Upper lobe of right lung (tissue), 1 donor: ENCODE data around the gene CRP. TPM values are rescaled to one million over a fixed set of nuclear protein-coding genes. Genes with fewer than 3 reads are reported as not detected.

ENCODE experiments used
- ATAC-seq: fragments of 200-7000 bp; cut with Tn5 transposase; one replicate; pipeline ENCODE4 v1.9.1; 2020; ENCODE audit warnings: mild to moderate bottlenecking, moderate library complexity
- DNase-seq: peaks from one replicate; pipeline ENCODE4 v3.0.0-alpha.2; 2020
- H3K27ac ChIP-seq: fragments of 200-600 bp; one replicate; pipeline ENCODE4 v1.8.0; 2022
- H3K27me3 ChIP-seq: fragments of 200-600 bp; one replicate; pipeline ENCODE4 v1.8.0; 2022; ENCODE audit warnings: mild to moderate bottlenecking
- H3K36me3 ChIP-seq: fragments of 200-600 bp; one replicate; pipeline ENCODE4 v1.8.0; 2022
- H3K4me1 ChIP-seq: fragments of 200-600 bp; one replicate; pipeline ENCODE4 v1.8.0; 2022
- H3K4me3 ChIP-seq: fragments of 200-600 bp; one replicate; pipeline ENCODE4 v1.8.0; 2022; ENCODE audit warnings: mild to moderate bottlenecking
- H3K9me3 ChIP-seq: fragments of 200-600 bp; one replicate; pipeline ENCODE4 v1.8.0; 2022
- intact Hi-C: fragments of 100-400 bp; cut with DNase I; formaldehyde crosslinking; loops from one replicate; pipeline ENCODE4 v1.11.0; 2022
- total RNA-seq: library from RNA; stranded (reverse); fragmentation: NEBNext Ultra II Directional; extraction: Animal tissue kit (Norgen Biotek cat#: 25700); gene quantifications from one replicate; pipeline ENCODE4 v1.2.1, GENCODE V29; 2021
- TF ChIP-seq, protein P1 (sequence below): fragments of 200-600 bp; IDR thresholded peaks from one replicate; pipeline ENCODE4 v1.8.0; 2022; ENCODE audit warnings: antibody characterized with exemption
- donor health status: DM: no; HTN: yes; CAD: no; lungs with severe emphysema.

CRP gene
- total RNA-seq, 1 donor from 2014 or later = 0.26 TPM

GRCh38 chr1:159752135-159752580 lies 37.8 kb upstream of the CRP start:
- H3K27ac ChIP-seq = peak overlapping the region; percentile 83
- peaks cover 40% of the 10 kb centered on the region for H3K4me1 ChIP-seq
- TF ChIP-seq, protein P1, sequence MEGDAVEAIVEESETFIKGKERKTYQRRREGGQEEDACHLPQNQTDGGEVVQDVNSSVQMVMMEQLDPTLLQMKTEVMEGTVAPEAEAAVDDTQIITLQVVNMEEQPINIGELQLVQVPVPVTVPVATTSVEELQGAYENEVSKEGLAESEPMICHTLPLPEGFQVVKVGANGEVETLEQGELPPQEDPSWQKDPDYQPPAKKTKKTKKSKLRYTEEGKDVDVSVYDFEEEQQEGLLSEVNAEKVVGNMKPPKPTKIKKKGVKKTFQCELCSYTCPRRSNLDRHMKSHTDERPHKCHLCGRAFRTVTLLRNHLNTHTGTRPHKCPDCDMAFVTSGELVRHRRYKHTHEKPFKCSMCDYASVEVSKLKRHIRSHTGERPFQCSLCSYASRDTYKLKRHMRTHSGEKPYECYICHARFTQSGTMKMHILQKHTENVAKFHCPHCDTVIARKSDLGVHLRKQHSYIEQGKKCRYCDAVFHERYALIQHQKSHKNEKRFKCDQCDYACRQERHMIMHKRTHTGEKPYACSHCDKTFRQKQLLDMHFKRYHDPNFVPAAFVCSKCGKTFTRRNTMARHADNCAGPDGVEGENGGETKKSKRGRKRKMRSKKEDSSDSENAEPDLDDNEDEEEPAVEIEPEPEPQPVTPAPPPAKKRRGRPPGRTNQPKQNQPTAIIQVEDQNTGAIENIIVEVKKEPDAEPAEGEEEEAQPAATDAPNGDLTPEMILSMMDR = no peak
- DNase-seq (peak; percentile 70), ATAC-seq (peak; percentile 90)
- no peaks in the 10 kb centered on the region for H3K9me3 ChIP-seq
- no peak overlapping the region for H3K4me3 ChIP-seq
- H3K36me3 ChIP-seq = no peaks in the 10 kb centered on the region
- H3K27me3 ChIP-seq = no peaks in the 10 kb centered on the region
- intact Hi-C loops = no loop called here

DNA sequence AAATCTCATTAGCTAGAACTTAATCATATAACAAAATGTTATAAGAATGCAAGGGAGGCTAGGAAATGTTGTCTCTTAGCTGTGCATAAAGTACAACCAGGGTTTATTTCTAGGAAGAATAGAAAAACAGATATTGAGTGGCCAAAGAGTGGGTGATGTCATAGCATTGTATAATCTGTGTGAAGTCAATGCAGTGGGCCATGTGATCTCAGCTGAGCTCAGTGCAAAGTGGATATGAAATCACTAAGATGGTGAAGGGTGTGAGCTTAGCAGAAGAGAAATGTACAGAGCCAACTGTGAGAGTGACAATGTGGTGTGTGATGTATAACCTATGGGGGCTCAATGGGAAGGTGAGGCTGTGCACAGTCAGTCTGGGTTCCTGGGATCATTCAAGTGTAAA lies 36.6 kb upstream of the CRP start:
- intact Hi-C loops = no loop called here
- ATAC-seq (no peak), DNase-seq (no peak)
- H3K4me3 ChIP-seq = no peak overlapping the region
- H3K9me3 ChIP-seq = no peaks in the 10 kb centered on the region
- peaks cover 29% of the 10 kb centered on the region for H3K4me1 ChIP-seq
- no peaks in the 10 kb centered on the region for H3K36me3 ChIP-seq
- peak overlapping the region; percentile 83 for H3K27ac ChIP-seq
- no peaks in the 10 kb centered on the region for H3K27me3 ChIP-seq
- TF ChIP-seq, protein P1 = no peak

DNA sequence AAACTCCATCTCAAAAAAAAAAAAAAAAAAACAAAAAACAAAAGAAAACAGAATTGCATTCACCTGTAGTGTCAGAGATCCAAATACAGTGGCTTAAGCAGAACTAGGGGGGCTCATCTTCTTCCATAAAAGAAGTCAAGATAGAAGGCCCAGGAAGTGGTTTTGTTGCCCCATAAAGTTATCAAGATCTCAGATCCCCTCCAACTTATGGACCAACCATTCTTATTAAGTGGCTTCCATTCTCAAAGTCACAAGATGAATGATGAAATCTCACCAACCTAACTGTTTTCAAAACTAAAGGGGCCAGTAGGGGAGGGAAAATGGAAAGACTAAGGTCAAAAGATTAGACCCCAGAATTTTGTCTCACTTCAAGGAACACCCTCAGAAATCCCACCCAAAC lies 36.2 kb upstream of the CRP start:
- Histone ChIP-seq H3K4me3 (no peak overlapping the region), H3K4me1 (peaks cover 29% of the 10 kb centered on the region), H3K27ac (peak overlapping the region; percentile 83), H3K27me3 (no peaks in the 10 kb centered on the region), H3K36me3 (no peaks in the 10 kb centered on the region), H3K9me3 (no peaks in the 10 kb centered on the region)
- no peak for DNase-seq
- ATAC-seq = no peak
- intact Hi-C loops = no loop called here
- TF ChIP-seq, protein P1 = no peak

GRCh38 chr1:159749630-159750029 lies 35.2 kb upstream of the CRP start:
- Histone ChIP-seq H3K27ac (no peak overlapping the region), H3K36me3 (no peaks in the 10 kb centered on the region), H3K4me3 (no peak overlapping the region), H3K4me1 (peaks cover 29% of the 10 kb centered on the region), H3K9me3 (no peaks in the 10 kb centered on the region), H3K27me3 (no peaks in the 10 kb centered on the region)
- TF ChIP-seq, protein P1 = no peak
- ATAC-seq (no peak), DNase-seq (no peak)
- intact Hi-C loops = no loop called here

GRCh38 chr1:159748370-159748769 lies 34.0 kb upstream of the CRP start:
- DNase-seq = no peak
- H3K36me3 ChIP-seq = no peaks in the 10 kb centered on the region
- no peak overlapping the region for H3K4me3 ChIP-seq
- no peak overlapping the region for H3K27ac ChIP-seq
- intact Hi-C loops = no loop called here
- TF ChIP-seq, protein P1 = no peak
- no peak for ATAC-seq
- peaks cover 21% of the 10 kb centered on the region for H3K4me1 ChIP-seq
- H3K27me3 ChIP-seq = no peaks in the 10 kb centered on the region
- H3K9me3 ChIP-seq = no peaks in the 10 kb centered on the region

DNA sequence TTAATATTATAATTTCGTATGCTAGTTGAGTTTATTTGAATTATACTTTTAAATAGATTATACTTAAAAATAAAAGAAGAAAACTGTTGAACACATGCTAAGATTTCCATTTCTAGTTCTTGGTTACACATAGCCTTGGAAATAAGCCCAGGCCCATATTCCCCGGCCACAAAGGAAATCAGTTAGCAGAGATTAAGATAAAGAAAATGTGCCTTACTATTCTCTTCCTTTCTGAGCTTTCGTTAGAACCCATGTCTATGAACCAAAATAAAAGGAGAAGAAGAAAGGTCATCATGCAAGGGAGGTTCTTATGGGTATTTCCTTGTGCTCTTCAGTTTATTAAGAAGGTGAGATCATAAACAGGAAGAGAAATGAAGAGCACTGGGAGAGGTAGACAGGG lies 32.3 kb upstream of the CRP start:
- intact Hi-C loops = no loop called here

More for the DNA sequence above, 32.3 kb upstream of the CRP start:
- Histone ChIP-seq H3K9me3 (no peaks in the 10 kb centered on the region), H3K4me1 (peaks cover 5% of the 10 kb centered on the region), H3K27ac (no peak overlapping the region), H3K36me3 (no peaks in the 10 kb centered on the region), H3K27me3 (no peaks in the 10 kb centered on the region), H3K4me3 (no peak overlapping the region)
- TF ChIP-seq, protein P1 = no peak
- ATAC-seq = no peak
- DNase-seq = no peak
